NCI-H82 treated with DMSO at 0.1 percent for 48 hours (cell line): Measurements from ENCODE around the gene GJA4.

Experiments
- DNase-seq: peaks from one replicate; lab custom pipeline; 2025; ENCODE audit not compliant: unreplicated experiment; lab: John Stamatoyannopoulos, UW

Gene GJA4

GRCh38 chr1:34792868-34793727 lies at the start of gene GJA4:
Gene GJA4, plus strand, starts transcription at chr1:34792999. Its CDS starts 1,215 bp downstream, at chr1:34794214.
- DNase-seq = no peak

DNA sequence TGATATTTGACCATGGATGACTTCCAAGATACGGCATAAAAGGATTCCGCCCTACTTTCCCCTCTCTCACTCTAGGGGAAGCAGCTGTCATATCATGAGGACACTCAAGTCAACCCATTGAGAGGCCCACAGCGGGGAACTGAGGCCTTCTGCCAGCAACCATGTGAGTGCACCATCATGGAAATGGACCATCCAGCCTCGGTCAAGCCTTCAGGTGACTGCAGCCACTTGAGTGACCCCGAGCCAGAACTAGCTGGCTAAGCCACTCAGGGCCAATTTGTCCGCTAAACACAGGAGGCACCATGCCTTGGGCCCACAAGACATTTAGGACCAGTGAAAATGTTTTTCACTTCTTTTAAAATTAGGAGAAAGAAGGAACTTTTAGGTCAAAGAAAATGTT lies 49.0 kb upstream of the GJA4 start:
- DNase-seq = no peak

DNA sequence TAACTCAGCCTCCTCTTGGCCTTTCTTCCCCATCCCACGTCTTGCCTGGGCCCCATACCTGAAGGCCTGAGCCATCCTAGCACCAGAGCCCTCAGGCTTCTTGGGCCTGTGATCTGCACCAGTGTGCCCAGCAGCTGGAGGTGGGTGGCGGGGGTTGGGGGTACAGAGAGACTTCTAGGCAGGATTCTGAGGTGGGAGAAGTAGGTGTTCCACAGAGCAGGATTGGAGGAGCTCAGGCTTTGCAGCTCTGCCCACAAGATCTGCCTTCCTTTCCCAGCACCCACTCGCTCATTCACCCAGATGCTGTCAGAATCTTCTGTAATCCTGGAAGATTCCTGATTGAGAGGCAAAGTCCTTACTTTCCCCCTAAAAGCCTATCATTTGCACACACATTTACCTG lies 47.9 kb upstream of the GJA4 start:
- no peak for DNase-seq

DNA sequence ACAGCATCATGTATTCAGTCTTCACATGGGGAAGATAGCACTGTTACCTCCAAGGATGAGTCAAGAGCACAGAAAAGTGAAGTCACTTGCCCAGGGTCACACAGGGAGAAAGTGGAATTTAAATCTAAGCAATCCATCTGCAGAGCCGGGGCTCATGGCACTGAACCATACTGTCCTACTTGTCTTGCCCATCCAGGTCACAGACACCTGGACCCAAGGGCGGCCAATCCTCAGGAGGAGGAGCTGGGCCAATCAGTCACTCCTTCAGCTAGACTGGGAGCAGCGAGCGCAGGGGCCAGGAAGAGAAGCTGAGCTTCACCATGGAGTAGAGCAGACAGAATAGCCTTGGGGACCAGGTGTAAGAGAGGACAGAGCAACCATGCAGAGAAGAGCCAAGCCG lies 47.1 kb upstream of the GJA4 start:
- DNase-seq = no peak

DNA sequence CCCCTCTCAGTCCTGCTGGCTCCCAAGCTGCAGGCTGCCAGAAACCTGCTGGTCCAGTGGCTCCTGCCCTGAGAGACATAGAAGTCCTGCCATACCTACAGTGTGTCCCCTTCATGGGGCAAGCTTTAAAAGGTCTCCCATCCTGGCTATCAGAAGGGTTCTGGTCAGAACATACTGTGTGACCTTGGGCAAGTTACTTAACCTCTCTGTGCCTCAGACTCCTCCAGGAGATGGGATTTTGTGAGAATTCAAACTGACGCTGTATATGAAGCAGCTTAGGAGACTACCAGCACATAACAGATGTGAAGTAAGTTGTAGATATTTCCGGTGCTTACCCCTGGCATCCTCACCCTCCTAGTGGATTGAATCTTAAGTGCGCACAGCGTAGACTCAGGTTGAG lies 46.7 kb upstream of the GJA4 start:
- DNase-seq = no peak

DNA sequence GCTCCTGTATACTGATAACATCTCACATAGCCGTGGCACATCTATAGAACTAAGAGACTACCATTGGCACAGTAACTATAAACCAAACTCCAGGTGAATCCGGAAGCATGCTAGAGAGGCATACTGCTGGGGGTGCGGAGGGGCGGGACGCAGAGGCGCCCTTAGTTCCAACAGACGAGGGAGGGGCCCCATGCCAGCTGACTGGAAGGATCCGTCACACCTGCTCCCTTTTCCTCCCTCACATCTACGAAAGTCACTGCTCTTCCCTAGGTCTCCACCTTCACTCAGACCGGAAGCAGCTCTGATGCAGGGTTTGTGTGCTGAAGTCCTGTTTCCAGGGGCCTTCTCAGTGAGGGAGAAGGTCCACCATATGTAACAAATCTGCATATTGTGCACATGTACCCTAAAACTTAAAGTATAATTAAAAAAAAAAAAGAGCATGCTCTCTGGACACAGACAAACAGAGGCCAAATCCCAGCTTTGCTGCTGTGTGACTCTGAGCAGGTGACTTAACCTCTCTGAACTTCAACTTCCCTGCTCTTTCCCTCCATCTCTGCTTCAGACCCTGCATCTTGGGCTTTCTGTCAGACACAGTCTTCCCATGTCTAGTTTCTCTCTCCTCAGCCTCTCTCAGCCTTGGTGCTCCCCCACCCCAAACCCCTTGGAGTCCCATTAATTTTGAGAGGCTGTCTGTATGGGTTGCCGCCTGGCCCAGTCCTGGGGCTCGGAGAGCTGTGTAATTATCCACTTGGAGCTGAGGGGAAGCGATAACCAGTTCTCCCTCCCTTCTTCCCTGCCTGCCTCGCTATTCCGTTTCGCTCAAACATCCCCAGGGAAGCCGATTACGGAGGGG lies 45.8 kb upstream of the GJA4 start:
- DNase-seq = no peak

- no peak for DNase-seq
Measured at GRCh38 chr1:34747638-34747941, 45.2 kb upstream of the GJA4 start.

- no peak for DNase-seq
Measured at GRCh38 chr1:34749992-34750391, 42.8 kb upstream of the GJA4 start.

- no peak for DNase-seq
Measured at GRCh38 chr1:34750610-34751009, 42.2 kb upstream of the GJA4 start.

GRCh38 chr1:34753163-34753562 lies 39.6 kb upstream of the GJA4 start:
- DNase-seq = no peak

DNA sequence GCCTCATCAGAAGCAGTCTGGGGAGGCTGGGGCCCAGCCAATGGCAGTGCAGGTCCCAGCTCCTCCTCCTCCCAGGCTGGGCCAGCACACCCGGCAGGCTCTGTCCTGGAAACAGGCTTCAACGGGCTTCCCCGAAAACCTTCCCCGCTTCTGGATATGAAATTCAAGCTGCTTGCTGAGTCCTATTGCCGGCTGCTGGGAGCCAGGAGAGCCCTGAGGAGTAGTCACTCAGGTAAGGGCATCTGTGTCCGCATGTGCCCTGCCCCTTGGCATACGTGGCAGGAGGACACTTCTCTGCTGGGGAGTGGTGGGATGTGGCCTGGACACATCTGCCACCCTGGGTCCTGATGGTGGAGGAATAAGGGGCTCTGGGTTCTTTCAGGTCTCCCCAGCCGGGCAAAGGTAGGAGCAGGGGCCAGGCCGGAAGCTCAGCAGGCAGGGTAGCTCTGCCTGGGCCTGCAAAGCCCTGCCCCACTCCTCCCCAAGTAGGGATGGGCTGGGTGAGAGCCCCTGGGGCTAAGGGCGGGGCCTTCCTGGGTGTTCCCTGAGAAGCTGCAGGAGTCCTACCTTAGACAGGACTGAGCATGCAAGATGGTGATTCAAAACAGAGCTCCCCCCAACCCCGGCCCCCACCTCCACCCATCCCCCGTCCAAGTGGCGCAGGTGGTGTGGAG lies 37.7 kb upstream of the GJA4 start, which contains the start of gene GJB5:
TSS of gene GJB5 (plus strand) at position 84 of the 674 bp plus-strand sequence. CDS start 2,284 bp downstream, outside the sequence.
- no peak for DNase-seq

- no peak for DNase-seq
Measured at GRCh38 chr1:34755961-34756360, 36.8 kb upstream of the GJA4 start.

DNA sequence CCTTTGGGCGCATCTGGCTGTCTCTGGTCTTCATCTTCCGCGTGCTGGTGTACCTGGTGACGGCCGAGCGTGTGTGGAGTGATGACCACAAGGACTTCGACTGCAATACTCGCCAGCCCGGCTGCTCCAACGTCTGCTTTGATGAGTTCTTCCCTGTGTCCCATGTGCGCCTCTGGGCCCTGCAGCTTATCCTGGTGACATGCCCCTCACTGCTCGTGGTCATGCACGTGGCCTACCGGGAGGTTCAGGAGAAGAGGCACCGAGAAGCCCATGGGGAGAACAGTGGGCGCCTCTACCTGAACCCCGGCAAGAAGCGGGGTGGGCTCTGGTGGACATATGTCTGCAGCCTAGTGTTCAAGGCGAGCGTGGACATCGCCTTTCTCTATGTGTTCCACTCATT lies 35.4 kb upstream of the GJA4 start:
- DNase-seq = no peak

GRCh38 chr1:34758751-34759150 lies 34.0 kb upstream of the GJA4 start:
- DNase-seq = no peak

DNA sequence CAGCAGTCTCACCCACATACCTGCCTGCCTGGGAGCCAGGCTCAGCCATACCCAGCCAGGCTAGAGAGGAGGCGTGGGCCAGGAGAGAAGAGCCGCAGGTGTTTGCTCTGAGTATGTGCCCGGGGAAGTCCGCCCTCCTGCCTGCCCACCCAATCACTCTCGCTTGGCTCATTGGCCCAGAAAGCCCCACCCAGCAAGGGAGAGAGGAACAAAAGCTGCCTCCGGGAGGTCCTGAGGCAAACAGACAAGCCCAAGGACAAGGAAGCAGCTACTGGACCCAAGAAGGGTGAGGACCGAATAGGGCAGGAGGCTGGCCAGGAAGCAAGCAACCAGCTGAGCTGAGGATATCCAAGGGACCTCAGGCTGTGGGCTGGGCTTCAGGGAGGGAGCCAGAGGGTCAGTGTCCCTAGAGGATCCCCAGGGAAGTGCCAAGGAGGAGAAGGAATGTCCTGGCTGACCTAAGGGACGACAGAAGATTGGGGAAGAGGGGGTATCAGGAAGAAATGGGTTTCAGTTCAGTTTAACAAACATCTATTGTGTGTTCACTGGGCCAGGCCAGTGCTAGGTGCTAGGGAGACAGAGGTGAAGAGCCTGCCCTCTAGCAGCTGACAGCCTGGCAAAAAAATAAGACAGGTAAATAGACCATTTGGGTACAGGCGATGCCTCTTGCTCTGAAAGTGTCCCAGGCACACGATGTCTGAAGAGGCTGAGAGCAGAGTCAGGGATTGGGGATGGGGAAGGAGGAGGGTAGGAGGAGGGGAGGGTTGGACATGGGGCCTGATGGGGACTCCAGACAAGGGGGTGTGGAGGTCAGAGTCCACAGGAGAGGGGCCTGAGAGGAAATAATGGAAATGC lies 33.1 kb upstream of the GJA4 start, which contains the start of gene GJB4:
TSS of gene GJB4 (plus strand) at position 238 of the 855 bp plus-strand sequence. CDS start 1,515 bp downstream, outside the sequence.
- no peak for DNase-seq

DNA sequence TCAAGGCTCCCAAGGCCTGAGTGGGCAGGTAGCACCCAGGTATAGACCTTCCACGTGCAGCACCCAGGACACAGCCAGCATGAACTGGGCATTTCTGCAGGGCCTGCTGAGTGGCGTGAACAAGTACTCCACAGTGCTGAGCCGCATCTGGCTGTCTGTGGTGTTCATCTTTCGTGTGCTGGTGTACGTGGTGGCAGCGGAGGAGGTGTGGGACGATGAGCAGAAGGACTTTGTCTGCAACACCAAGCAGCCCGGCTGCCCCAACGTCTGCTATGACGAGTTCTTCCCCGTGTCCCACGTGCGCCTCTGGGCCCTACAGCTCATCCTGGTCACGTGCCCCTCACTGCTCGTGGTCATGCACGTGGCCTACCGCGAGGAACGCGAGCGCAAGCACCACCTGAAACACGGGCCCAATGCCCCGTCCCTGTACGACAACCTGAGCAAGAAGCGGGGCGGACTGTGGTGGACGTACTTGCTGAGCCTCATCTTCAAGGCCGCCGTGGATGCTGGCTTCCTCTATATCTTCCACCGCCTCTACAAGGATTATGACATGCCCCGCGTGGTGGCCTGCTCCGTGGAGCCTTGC lies 31.5 kb upstream of the GJA4 start:
- DNase-seq = no peak

DNA sequence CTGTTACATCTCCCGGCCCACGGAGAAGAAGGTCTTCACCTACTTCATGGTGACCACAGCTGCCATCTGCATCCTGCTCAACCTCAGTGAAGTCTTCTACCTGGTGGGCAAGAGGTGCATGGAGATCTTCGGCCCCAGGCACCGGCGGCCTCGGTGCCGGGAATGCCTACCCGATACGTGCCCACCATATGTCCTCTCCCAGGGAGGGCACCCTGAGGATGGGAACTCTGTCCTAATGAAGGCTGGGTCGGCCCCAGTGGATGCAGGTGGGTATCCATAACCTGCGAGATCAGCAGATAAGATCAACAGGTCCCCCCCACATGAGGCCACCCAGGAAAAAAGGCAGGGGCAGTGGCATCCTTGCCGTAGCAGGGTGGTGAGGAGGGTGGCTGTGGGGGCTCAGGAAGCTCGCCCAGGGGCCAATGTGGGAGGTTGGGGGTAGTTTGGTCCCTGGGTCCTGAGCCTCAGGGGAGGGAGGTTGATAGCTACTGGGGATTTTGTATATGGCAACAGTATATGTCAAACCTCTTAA lies 31.0 kb upstream of the GJA4 start:
- no peak for DNase-seq

GRCh38 chr1:34762474-34763141 lies 30.2 kb upstream of the GJA4 start:
- DNase-seq = no peak

DNA sequence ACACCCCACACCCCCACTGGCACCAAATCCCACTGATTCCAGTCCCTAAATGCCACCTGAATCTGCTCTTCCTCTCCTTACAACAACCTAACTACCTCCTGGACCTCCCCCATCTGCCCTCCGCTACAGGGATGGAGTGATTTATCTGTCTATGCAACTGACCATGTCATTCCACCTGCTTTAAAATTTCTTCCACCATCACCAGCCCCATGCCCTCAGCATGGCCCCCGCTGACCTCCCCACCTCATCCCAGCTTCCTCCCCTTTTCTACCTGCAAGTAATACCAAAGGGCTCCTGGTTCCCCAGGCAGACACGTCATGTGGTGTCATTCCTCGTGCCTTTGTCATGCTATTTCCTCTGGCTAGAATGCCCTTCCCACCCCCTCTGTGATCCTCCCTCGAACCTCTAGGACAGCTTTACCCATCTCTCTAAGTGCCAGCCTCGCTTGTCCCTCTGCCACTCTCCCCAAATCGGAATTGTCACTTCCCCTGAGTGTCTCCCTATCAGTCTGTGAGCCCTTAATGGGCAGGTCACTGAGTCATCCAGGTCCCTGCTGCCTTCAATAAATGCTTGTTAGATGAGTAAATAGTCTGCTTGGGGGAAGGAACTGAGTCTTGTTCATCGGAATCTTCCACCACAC lies 29.5 kb upstream of the GJA4 start:
- DNase-seq = no peak
